Activated CD4-positive, alpha-beta T cell treated with anti-CD3 and anti-CD28 coated beads for 1 hour (primary cell): ENCODE results near the gene CABLES1.
"Not testable (repeated sequence)": the region's sequence is repeated elsewhere in the genome, so short reads cannot be mapped to it uniquely, and the experiment has no call there.

ENCODE experiments used
- DNase-seq: peaks from one replicate; pipeline ENCODE4 v3.0.0-alpha.2; 2020

Gene CABLES1

DNA sequence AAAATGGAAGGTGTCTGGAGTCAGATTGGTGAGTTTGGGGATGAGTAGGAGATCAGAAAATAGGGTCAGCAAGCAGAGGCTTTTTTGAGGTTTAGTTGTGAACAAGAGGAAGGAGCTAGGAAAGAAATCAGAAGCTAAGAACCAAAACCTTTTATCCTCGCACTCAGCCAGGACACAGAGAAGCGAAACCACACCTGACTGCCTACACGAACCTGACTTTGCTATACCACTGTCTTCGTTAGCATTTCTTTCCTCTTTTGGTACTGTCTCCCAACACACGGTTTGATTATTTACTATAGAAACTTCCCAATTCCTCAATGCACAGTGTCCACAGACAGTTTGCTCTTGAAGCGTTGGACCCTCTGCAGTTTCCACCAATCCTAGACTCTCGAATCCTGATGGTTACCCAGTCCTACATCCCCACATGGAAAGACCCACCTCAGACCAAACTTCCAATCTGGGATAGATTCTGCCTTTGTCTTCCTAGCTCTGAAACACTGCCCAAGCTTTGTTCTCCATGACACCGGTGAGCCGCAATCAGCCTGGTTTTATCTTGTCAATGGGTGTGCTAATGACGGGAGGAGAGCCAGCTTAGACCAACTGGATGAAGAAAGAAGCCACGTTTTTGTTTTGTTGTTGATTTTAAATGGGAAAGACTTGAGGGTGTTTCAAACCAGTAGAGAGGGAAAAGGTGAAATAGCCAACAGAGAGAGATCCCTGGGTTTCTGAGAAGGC is 137.4 kb downstream of the CABLES1 start:
- no peak for DNase-seq

DNA sequence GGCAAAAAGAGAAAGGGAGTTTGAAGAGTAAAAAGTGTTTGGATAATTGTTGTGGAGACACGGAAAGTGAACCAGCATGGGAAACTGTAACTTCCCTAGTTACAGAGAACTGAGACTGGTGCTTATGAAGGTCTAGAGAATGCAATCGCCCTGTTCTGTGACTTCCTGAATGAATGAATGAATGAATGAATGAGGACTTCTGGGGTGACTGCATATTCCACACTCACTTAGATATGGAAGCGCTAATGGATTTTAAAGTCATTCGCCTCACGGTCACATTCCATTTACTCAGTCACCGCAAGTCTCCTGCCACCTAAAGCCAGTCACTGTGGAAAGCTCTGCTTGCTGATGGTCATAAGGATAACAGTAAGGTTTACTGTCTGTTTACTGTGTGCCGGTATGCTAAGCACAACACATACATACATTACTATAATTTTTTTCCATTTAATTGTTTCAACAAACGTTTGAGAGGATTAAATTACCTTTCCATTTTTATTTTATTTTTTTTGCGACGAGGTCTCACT is 138.2 kb downstream of the CABLES1 start:
- no peak for DNase-seq

DNA sequence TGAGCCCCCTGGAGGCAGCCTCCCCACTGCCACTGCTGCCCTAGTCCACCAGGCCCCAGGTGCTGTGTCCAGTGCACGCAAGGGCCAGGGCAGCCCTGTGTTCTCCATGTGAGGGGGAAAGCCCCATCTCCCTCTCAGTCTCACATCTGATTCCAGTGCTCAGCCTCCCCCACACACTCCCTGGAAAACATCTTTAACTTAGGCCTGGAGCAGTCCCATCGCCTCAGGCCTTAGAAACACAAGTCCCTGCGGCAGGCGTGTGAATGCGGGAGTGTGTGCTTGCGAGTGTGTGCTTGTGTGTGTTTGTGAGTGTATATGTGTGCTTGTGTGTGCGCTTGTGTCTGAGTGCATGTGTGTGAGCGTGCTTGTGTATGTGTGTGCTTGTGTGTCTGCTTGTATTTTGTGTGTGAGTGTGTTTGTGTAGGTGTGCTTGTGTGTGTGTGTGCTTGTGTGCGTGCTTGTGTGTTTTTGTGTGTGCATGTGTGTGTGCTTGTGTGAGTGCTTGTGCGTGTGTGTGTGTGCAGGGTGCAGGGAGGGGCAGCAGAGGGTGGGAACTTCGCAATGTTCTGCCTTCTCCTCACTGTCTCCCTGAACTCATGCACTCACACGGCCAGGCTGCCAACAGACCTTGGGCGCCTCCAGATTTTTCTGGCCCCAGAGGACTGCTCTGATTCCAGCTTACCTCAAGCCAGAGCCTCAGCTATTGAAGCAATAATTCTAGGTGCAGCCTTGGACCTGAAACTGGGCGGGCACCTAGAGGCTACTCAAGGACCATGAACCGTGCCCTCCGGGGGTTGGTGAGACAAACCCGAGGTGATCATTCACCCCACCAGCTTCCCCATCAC is 139.6 kb downstream of the CABLES1 start:
- no peak for DNase-seq

- DNase-seq, result no peak
Observed at GRCh38 chr18:23276451-23276850, 141.2 kb downstream of the CABLES1 start.

- DNase-seq, result no peak
Observed at GRCh38 chr18:23277399-23277798, 142.1 kb downstream of the CABLES1 start.

DNA sequence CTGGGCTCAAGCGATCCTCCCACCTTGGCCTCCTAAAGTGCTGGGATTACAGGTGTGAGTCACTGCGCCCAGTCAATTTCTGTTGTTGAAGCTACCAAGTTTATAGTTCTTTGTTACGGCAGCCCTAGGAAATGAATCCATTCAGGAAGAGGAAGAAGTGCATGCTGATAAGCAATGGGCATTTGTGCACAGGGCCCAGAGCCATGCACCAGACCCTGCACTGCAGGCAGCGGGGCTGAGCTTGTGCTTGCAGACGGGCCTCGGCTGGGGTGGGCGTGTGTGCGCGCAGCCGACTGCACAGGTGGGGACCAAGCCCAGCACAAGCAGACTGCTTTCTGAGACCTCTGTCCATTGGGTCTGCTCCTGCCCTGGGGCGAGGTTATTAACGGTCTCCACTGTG is 144.6 kb downstream of the CABLES1 start:
- DNase-seq, result no peak

- no peak for DNase-seq
Observed at GRCh38 chr18:23280844-23281243, 145.6 kb downstream of the CABLES1 start.

- DNase-seq, result no peak
Observed at GRCh38 chr18:23281626-23282436, 146.5 kb downstream of the CABLES1 start.

DNA sequence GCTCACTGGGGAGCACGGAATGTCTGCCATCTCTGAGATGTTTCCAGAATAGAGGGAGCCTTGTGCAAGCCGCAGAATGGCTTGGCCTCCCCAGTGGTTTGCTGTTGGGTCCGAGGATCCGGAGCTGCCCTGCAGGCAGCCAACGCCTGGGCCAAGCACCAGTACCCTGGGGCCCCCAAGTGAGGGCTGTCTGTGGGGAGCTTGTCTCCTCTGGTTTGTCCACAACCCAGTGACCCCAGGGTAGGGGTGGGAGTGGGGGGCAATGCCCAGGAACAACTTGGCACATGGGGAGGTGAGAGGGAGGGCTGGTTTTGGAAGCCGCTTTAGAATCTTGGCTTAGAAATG is 147.1 kb downstream of the CABLES1 start:
- no peak for DNase-seq

- DNase-seq, result no peak
Observed at GRCh38 chr18:23283916-23284430, 148.7 kb downstream of the CABLES1 start.

DNA sequence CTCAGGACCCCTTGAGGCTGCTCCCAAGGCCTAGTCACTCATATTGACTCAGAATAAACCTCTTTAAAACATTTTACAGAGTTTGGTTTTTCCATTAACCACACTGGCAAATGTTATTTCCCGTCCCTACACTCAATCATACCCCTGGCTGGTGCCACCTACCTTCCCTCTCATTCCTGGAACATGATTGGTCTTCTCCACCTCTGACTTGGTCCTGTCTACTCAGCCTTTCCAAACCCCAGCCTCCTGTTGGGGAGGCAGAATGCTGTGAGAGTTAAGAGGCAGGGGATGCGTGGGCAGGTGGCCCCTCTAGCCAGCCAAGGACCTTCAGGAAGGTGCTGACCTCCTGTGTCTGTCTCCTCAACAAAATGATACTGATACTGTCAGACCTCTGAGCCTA is 149.3 kb downstream of the CABLES1 start:
- no peak for DNase-seq

DNA sequence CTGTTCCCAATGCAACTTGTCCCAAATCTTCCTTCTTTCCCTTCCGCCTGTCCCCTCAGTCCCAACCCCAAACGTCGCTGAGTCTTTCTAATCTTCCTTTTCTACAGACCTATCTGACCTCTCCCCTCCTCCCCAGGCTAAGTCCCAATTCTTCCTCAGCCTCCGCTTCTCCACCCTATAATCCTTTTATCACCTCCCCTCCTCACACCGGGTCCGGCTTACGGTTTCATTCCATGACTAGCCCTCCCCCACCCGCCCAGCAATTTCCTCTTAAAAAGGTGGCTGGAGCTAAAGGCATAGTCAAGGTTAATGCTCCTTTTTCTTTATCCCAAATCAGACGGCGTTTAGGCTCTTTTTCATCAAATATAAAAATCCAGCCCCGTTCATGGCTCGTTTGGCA is 150.3 kb downstream of the CABLES1 start:
- not testable (repeated sequence) for DNase-seq

DNA sequence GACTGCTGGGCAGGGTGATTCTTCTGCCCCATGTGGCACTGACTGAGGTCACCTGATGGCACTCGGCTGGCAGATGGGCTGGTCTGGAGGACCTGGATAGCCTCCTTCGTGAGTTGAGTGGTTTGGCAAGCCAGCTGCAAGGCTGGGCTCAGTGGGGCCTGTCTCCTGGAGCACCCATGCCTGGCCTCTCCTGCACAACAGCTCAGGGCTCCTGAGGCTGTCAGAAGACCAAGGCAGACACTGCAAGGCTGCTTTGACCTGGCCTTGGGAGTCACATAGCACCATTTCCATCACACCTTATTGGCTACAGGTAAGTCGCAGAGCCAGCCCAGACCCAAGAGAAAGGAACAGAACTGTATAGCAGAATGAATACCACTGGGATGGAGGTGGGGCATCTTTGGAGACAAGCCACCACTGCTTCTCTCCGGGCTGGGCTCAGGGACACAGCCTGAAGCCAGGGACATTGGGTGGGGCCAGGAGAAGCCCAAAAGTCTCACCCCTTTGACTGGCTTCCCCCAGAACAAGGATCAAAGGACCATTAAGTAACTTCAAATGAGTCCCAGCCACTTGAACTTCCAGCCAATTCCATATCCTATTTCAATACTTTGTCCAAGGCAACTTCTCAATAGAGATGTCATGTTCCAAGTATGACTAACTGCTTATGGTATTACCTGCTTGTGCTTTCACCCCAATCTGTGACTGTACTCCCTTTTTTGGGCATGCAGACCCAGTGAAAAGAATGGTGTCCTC is 156.3 kb downstream of the CABLES1 start:
- no peak for DNase-seq

- DNase-seq, result no peak
Observed at GRCh38 chr18:23300231-23300805, 165.0 kb downstream of the CABLES1 start.

GRCh38 chr18:23301972-23302371 is 166.7 kb downstream of the CABLES1 start:
- DNase-seq, result no peak

GRCh38 chr18:23302511-23302850 is 167.2 kb downstream of the CABLES1 start:
- no peak for DNase-seq

- no peak for DNase-seq
Observed at GRCh38 chr18:23302851-23303527, 167.7 kb downstream of the CABLES1 start.

DNA sequence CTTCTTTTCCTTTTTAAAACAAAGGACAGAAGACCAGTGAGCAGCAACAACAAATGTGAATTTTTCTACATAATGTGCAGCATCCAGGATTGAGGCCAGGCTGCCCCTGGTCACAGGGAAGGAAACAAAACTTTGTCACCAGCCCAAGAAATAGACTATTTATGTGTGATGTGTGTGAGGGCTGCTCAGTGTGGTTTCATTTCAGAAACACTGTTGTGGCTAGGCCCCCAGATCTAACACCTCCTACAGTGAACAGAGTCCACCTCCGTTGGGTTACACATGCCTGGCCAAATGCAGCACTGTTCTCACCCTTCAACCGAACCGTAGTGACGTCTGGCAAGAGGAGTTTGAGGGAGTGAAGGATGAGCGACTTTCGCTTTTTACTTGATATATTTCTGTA is 171.5 kb downstream of the CABLES1 start:
- DNase-seq, result no peak

- DNase-seq, result no peak
Observed at GRCh38 chr18:23307567-23308295, 172.4 kb downstream of the CABLES1 start.
